ENCODE results near the gene IL31RA. TPM values are rescaled to one million over a fixed set of nuclear protein-coding genes. Genes with fewer than 3 reads are reported as not detected.

Gene IL31RA
- total RNA-seq, 6 donors from 2014 or later, result 0.31 TPM; not detected in 5

DNA sequence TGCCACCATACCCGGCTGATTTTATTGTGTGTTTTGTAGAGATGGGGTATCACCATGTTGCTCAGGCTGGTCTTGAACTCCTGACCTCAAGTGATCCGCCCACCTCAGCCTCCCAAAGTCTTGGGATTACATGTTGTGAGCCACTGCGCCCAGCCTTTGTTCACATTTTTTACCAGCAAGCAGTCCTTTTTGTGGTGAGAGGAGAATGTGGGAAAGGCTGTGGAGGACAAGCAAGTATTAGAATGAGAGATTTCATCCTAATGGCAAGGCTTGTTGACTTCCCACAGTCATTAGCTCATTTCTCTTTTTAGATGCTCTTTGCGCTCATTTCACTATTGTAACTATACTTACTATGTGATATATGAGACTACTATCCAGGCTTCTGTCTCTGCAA, 6.1 kb downstream of the IL31RA start:
- Histone ChIP-seq H3K9me3 (no peaks in the 10 kb centered on the region), H3K36me3 (no peaks in the 10 kb centered on the region), H3K27me3 (no peaks in the 10 kb centered on the region), H3K4me3 (no peak overlapping the region), H3K27ac (no peak overlapping the region), H3K4me1 (no peaks in the 10 kb centered on the region)
- 81 to 90% methylated on average over 4 of the region's 4 CpGs for WGBS, 2 donors
- ATAC-seq (ENCODE audit: low FRiP score in 2 of 2) (no peak), DNase-seq (no peak)
- TF ChIP-seq, protein P1, sequence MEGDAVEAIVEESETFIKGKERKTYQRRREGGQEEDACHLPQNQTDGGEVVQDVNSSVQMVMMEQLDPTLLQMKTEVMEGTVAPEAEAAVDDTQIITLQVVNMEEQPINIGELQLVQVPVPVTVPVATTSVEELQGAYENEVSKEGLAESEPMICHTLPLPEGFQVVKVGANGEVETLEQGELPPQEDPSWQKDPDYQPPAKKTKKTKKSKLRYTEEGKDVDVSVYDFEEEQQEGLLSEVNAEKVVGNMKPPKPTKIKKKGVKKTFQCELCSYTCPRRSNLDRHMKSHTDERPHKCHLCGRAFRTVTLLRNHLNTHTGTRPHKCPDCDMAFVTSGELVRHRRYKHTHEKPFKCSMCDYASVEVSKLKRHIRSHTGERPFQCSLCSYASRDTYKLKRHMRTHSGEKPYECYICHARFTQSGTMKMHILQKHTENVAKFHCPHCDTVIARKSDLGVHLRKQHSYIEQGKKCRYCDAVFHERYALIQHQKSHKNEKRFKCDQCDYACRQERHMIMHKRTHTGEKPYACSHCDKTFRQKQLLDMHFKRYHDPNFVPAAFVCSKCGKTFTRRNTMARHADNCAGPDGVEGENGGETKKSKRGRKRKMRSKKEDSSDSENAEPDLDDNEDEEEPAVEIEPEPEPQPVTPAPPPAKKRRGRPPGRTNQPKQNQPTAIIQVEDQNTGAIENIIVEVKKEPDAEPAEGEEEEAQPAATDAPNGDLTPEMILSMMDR (IDR thresholded peaks at IDR 0.05), result no peak
- TF ChIP-seq POLR2A (IDR thresholded peaks at IDR 0.05), result no peak
- no peak for TF ChIP-seq EP300 (IDR thresholded peaks at IDR 0.05)
- no peak for TF ChIP-seq POLR2AphosphoS5 (IDR thresholded peaks at IDR 0.05)

DNA sequence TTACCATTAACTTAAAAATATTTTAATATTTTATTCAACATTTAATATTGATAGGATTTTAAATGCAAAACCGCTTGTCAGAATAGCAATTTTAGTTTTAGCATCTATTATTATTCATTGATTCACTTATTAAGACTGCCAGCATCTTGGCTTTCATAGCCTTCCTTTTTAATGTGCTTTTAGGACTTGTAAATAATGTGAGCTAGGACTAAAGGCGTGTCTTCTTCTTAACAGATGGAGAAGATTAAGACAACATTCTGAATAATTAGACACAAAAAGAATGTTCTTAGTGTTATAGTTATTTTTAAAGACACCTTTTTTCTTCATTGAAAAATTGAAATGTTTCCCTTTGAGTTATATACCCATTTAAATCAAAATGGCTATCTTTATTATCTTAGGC, 6.9 kb downstream of the IL31RA start:
- Histone ChIP-seq H3K4me3 (no peak overlapping the region), H3K36me3 (no peaks in the 10 kb centered on the region), H3K27me3 (no peaks in the 10 kb centered on the region), H3K4me1 (no peaks in the 10 kb centered on the region), H3K9me3 (no peaks in the 10 kb centered on the region), H3K27ac (no peak overlapping the region)
- 87 to 96% methylated on average over 2 of the region's 2 CpGs for WGBS, 2 donors
- TF ChIP-seq POLR2A (IDR thresholded peaks at IDR 0.05) (no peak), POLR2AphosphoS5 (IDR thresholded peaks at IDR 0.05) (no peak), EP300 (IDR thresholded peaks at IDR 0.05) (no peak)
- TF ChIP-seq, protein P1 (IDR thresholded peaks at IDR 0.05), result no peak
- DNase-seq, result no peak
- no peak for ATAC-seq (ENCODE audit: low FRiP score in 2 of 2)

DNA sequence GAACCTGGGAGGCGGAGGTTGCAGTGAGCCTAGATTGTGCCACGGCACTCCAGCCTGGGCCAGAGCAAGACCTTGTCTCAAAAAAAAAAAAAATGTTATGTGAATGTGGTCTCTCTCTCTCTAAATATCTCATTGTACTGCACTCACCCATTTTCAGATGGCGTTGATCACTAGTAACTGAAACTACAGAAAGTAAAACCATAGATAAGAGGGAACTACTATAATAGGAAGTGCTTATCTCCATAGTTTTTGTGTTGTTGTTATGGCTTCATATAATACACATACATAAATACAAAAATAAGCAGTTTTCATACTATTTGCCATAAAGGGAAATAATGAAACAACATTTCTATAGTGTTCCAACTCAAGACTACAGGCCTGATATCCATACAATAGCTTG, 9.1 kb downstream of the IL31RA start:
- Histone ChIP-seq H3K4me3 (no peak overlapping the region), H3K27me3 (no peaks in the 10 kb centered on the region), H3K9me3 (no peaks in the 10 kb centered on the region), H3K27ac (no peak overlapping the region), H3K36me3 (no peaks in the 10 kb centered on the region), H3K4me1 (no peaks in the 10 kb centered on the region)
- no peak for DNase-seq
- WGBS, 2 donors, result 54 to 78% methylated on average over 3 of the region's 3 CpGs
- ATAC-seq (ENCODE audit: low FRiP score in 2 of 2), result peak in 1 of 2 donors; percentile 36
- TF ChIP-seq POLR2A (IDR thresholded peaks at IDR 0.05) (no peak), POLR2AphosphoS5 (IDR thresholded peaks at IDR 0.05) (no peak), EP300 (IDR thresholded peaks at IDR 0.05) (no peak)
- TF ChIP-seq, protein P1 (IDR thresholded peaks at IDR 0.05), result no peak

DNA sequence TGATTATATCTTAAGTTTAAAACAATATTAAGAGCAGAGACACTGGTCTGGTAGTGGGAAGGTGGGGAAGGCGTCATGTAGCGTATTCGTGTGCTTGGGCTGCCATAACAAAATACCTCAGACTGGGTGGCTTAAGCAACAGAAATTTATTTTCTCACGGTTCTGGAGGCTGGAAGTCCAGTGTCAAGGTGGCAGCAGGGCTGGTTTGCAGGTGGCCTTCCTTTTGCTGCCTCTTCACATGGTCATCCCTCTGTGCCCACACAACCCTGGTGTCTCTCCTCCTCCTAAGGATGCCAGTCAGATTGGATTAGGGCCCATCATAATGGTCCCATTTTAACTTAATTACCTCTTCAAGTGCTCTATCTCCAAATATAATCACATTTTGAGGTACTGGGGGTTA, 9.6 kb downstream of the IL31RA start:
- Histone ChIP-seq H3K4me1 (no peaks in the 10 kb centered on the region), H3K9me3 (no peaks in the 10 kb centered on the region), H3K27me3 (no peaks in the 10 kb centered on the region), H3K27ac (no peak overlapping the region), H3K36me3 (no peaks in the 10 kb centered on the region), H3K4me3 (no peak overlapping the region)
- ATAC-seq (ENCODE audit: low FRiP score in 2 of 2) (no peak), DNase-seq (no peak)
- TF ChIP-seq, protein P1 (IDR thresholded peaks at IDR 0.05), result no peak
- TF ChIP-seq POLR2A (IDR thresholded peaks at IDR 0.05), result no peak
- no peak for TF ChIP-seq EP300 (IDR thresholded peaks at IDR 0.05)
- TF ChIP-seq POLR2AphosphoS5 (IDR thresholded peaks at IDR 0.05), result no peak
- WGBS, 2 donors, result 71 to 85% methylated on average over 4 of the region's 4 CpGs

All from upper lobe of left lung (tissue), 6 donors.